ENCODE data around the gene ADI1. TPM values are rescaled to one million over a fixed set of nuclear protein-coding genes. Genes with fewer than 3 reads are reported as not detected.

The ADI1 gene, protein sequence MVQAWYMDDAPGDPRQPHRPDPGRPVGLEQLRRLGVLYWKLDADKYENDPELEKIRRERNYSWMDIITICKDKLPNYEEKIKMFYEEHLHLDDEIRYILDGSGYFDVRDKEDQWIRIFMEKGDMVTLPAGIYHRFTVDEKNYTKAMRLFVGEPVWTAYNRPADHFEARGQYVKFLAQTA
- total RNA-seq: 10 to 100 TPM; 36.3 to 40.6 TPM

GRCh38 chr2:3519255-3520205 is at the start of gene ADI1:
Gene ADI1 (minus strand): TSS chr2:3519531. CDS start chr2:3519487, 44 bp downstream.

DNA sequence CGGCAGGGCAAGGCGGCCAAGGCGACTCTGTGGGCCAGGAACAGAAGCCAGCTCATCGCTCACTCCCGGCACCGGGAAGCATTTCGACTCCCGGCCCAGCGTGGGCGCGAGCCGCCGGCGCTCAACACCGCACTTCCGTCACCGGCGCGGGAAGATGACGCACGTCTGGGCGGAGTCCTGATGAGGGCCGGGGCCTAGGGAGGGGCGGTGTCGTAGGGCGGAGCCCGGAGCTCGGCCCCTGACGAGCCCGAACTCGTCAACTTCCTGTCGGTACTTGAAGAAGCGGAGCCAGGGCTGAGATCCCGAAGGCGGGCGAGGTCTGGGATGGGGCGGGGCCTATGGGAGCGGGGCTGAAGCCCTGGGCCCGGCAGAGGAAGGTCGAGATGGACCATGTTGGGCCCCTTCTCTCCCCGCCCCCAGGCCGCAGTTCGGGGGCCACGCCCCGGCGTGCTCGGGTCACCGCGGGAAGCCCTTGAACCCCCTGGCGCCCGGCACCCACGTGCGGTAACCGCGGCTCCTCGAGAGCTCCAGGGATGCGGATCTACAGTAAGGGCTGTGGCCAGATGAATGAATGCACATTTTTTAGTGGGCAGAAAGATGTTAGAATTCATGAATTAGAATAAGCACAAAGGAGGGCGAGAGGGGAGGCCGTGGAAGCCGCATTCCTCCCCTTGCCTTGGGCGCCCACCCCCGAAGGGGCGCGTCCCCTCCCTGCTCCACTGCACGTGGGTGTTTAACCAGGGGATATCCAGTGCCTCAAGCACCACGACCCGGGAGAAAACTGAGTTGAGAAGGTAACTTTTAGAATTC is 39.1 kb upstream of the ADI1 start, which contains the start of gene RNASEH1:
RNASEH1 (minus strand) TSS at position 129 of the 810 bp plus-strand sequence; CDS start at position 56, 73 bp downstream.

Other genes with a start within 250 kb of the ADI1 start
- 10 to 100 TPM; 33.7 to 35.9 TPM for gene EIPR1, start 141.7 kb downstream of the ADI1 start, total RNA-seq
- 10 to 100 TPM; 80.1 to 83.3 TPM for gene TRAPPC12, start 139.8 kb downstream of the ADI1 start, total RNA-seq
- gene RNASEH1, start 38.8 kb upstream of the ADI1 start, total RNA-seq: 10 to 100 TPM; 19.3 to 21.3 TPM
- gene RPS7, start 55.7 kb upstream of the ADI1 start, total RNA-seq: 1,000 to 10,000 TPM; 1,576 to 1,694 TPM
- gene COLEC11, start 75.6 kb upstream of the ADI1 start, total RNA-seq: under 1 TPM in 1 of 2 experiments, not detected in 1; 0.34 TPM
- gene ALLC, start 138.7 kb upstream of the ADI1 start, total RNA-seq: not detected
- not detected for gene DCDC2C, start 184.0 kb upstream of the ADI1 start, total RNA-seq

All from activated naive CD4-positive, alpha-beta T cell treated with anti-CD3 and anti-CD28 coated beads, Interleukin-2, amount 10 ng/mL, durations not matched to agents 5 hours and 36 hours (primary cell).